Adipose tissue (tissue), 3 donors: ENCODE results near the gene JMJD8. TPM values are rescaled to one million over a fixed set of nuclear protein-coding genes. Genes with fewer than 3 reads are reported as not detected.

ENCODE experiments used
- H3K27ac ChIP-seq: one replicate; pipeline ENCODE4 v1.5.1; 2013; ENCODE audit warnings: low read depth, low read length
- WGBS, 3 donors: extraction: QIAGEN DNeasy Blood & Tissue Kit; methylation state at CpG; one replicate each; pipeline ENCODE4 v1.1.7; 2013; 5-methylcytosine and 5-hydroxymethylcytosine counted together
- polyA plus RNA-seq, 3 donors: library from polyadenylated mRNA; stranded (reverse); fragments of 200-250 nt; gene quantifications; one replicate each; pipeline ENCODE4 v1.2.3, GENCODE V29; 2013
- donor health status: healthy with polysubstance abuse.
- donor health status: Bipolar disorder and iron deficiency.
- donor health status: healthy.

Gene JMJD8
- polyA plus RNA-seq, 3 donors: 36.8 to 77.7 (median 44.9) TPM

- 43 to 48% (median 45%) methylated on average over 44 of the region's 44 CpGs for WGBS, 3 donors
- no peak overlapping the region for H3K27ac ChIP-seq
Measured at GRCh38 chr16:680967-681745, 3.0 kb downstream of the JMJD8 start.

- 0 to 1% (median 1%) methylated on average over 26 to 38 of the region's 38 CpGs for WGBS, 3 donors
- H3K27ac ChIP-seq: no peak overlapping the region
Measured at GRCh38 chr16:680625-680945, 3.5 kb downstream of the JMJD8 start.

GRCh38 chr16:679814-680624 is 4.1 kb downstream of the JMJD8 start, which contains the start of gene STUB1:
Gene STUB1, plus strand, starts transcription at chr16:680410. Its CDS starts 116 bp downstream, at chr16:680526.
- H3K27ac ChIP-seq: no peak within 1 kb of the TSS
- WGBS, 3 donors: 1 to 2% (median 1%) methylated on average over 53 to 91 of the region's 91 CpGs

- H3K27ac ChIP-seq: no peak overlapping the region
- 23 to 25% (median 25%) methylated on average over 46 to 52 of the region's 52 CpGs for WGBS, 3 donors
Measured at GRCh38 chr16:678858-679813, 5.0 kb downstream of the JMJD8 start.

- WGBS, 3 donors: 75 to 78% (median 76%) methylated on average over 21 of the region's 21 CpGs
- no peak overlapping the region for H3K27ac ChIP-seq
Measured at GRCh38 chr16:678209-678857, 5.8 kb downstream of the JMJD8 start.

DNA sequence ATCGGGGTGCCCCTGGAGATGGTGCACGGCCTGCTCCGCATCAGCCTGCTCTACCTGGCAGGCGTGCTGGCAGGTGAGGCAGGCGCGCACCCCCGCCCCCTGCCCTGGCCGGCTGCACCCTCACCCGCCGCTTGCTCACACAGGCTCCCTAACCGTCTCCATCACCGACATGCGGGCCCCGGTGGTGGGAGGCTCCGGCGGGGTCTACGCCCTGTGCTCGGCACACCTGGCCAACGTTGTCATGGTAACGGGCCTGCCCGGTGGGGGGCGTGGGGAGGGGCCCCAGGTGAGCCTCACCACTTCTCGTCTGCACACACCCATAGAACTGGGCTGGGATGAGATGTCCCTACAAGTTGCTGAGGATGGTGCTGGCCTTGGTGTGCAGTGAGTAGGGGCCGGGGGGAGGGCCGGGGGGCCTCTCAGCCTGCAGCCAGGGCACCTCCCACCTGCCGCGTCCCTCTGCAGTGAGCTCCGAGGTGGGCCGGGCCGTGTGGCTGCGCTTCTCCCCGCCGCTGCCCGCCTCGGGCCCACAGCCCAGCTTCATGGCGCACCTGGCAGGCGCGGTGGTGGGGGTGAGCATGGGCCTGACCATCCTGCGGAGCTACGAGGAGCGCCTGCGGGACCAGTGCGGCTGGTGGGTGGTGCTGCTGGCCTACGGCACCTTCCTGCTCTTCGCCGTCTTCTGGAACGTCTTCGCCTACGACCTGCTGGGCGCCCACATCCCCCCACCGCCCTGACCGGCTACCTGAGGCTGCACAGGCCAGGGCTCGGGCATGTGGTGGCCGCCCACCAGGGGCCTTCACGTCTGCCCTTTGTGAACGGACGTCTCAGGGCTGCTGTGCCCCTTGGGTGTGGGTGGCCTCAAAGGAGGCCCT is 6.6 kb downstream of the JMJD8 start:
- 45 to 65% (median 49%) methylated on average over 53 to 57 of the region's 57 CpGs for WGBS, 3 donors
- no peak overlapping the region for H3K27ac ChIP-seq

DNA sequence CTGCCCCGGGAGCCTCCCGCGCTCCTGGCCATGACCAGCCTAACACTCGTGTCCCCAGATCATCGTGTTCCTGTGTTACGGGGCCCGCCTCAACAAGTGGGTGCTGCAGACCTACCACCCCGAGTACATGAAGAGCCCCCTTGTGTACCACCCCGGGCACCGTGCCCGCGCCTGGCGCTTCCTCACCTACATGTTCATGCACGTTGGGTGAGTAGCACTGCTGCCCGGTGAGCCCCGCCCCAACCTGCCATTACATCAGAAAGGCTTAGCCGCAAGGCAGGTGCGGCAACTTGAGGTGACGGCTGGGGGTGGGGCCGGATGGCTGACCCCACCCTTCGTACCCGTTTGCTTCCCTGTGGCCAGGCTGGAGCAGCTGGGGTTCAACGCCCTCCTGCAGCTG is 7.2 kb downstream of the JMJD8 start:
- 56 to 73% (median 67%) methylated on average over 23 of the region's 23 CpGs for WGBS, 3 donors
- H3K27ac ChIP-seq: no peak overlapping the region

GRCh38 chr16:676565-676902 is 7.6 kb downstream of the JMJD8 start:
- 85 to 92% (median 91%) methylated on average over 18 to 21 of the region's 21 CpGs for WGBS, 3 donors

DNA sequence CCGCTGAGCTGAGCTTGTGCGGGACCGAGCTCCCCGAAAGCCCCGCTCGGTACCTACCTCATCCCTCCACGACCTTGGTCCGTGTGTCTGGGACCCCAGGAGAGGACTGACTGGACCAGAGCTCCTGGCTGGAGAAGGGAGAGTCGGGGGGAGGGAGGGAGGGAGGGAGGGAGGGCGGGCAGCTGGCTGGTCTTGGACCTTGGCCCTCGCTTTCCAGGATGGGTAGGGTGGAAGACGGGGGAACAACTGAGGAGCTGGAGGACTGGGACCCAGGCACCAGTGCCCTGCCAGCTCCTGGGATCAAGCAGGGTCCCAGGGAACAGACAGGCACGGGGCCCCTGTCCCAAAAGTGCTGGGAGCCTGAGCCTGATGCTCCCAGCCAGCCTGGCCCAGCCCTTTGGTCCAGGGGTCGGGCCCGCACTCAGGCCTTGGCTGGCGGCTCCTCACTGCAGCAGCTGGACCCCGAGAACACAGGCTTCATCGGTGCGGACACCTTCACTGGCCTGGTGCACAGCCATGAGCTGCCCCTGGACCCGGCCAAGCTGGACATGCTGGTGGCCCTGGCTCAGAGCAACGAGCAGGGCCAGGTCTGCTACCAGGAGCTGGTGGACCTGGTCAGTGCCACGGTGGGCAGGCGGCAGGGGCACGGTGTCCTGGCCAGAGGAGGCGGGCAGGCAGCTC is 8.1 kb downstream of the JMJD8 start:
- WGBS, 3 donors: 44 to 49% (median 49%) methylated on average over 20 to 25 of the region's 25 CpGs

More at GRCh38 chr16:676565-676902, 7.6 kb downstream of the JMJD8 start:
- H3K27ac ChIP-seq: no peak overlapping the region

GRCh38 chr16:674968-675883 is 8.9 kb downstream of the JMJD8 start, which contains the start of gene RHBDL1:
Gene RHBDL1, plus strand, starts transcription at chr16:675671. Its CDS starts 120 bp downstream, at chr16:675791.
- H3K27ac ChIP-seq: no peak within 1 kb of the TSS
- 4 to 8% (median 7%) methylated on average over 58 to 73 of the region's 73 CpGs for WGBS, 3 donors

More for the DNA sequence above, 8.1 kb downstream of the JMJD8 start:
- no peak overlapping the region for H3K27ac ChIP-seq

- H3K27ac ChIP-seq: no peak overlapping the region
- 68 to 85% (median 73%) methylated on average over 22 of the region's 22 CpGs for WGBS, 3 donors
Measured at GRCh38 chr16:674214-674881, 9.8 kb downstream of the JMJD8 start.

GRCh38 chr16:673399-673991 is 10.6 kb downstream of the JMJD8 start:
- WGBS, 3 donors: 90 to 94% (median 92%) methylated on average over 16 to 18 of the region's 18 CpGs

GRCh38 chr16:672851-673250 is 11.3 kb downstream of the JMJD8 start:
- H3K27ac ChIP-seq: no peak overlapping the region
- WGBS, 3 donors: 95 to 96% (median 96%) methylated on average over 19 to 21 of the region's 21 CpGs

More at GRCh38 chr16:673399-673991, 10.6 kb downstream of the JMJD8 start:
- no peak overlapping the region for H3K27ac ChIP-seq

- 91 to 95% (median 94%) methylated on average over 19 of the region's 19 CpGs for WGBS, 3 donors
- H3K27ac ChIP-seq: no peak overlapping the region
Measured at GRCh38 chr16:672371-672770, 11.8 kb downstream of the JMJD8 start.
